Body of pancreas (tissue), 4 donors: Measurements from ENCODE around the gene CXCL8. TPM values are rescaled to one million over a fixed set of nuclear protein-coding genes. Genes with fewer than 3 reads are reported as not detected.

Experiments
- ATAC-seq: fragments of 150-250 bp; one replicate; pipeline ENCODE4 v1.9.1; 2016
- DNase-seq, 4 donors: peaks; one replicate each; pipeline ENCODE4 v3.0.0-alpha.2; 2019
- H3K27ac ChIP-seq, 4 donors: fragments of 200-600 bp; sonication (generic); 1 replicate in 3 of 4; 2 replicates in 1 of 4; pipeline versions ENCODE4 v1.5.1 to v1.6.1; 2016 to 2019; ENCODE audit warnings: mild to moderate bottlenecking in 1 of 4, mixed read lengths in 1 of 4, moderate library complexity in 1 of 4
- H3K27me3 ChIP-seq, 2 donors: fragments of 200-600 bp; sonication (generic); one replicate each; pipeline ENCODE4 v1.6.0; 2016; ENCODE audit warnings: mild to moderate bottlenecking in 1 of 2
- H3K36me3 ChIP-seq, 2 donors: fragments of 200-600 bp; sonication (generic); replicated peaks in 1 of 2; 2 replicates each; pipeline ENCODE4 v1.5.1; 2016; ENCODE audit warnings: low read depth in 2 of 2; ENCODE audit not compliant: insufficient read depth in 1 of 2
- H3K4me1 ChIP-seq: fragments of 200-600 bp; sonication (generic); one replicate; pipeline ENCODE4 v1.6.0; 2016
- H3K4me3 ChIP-seq, 2 donors: fragments of 200-600 bp; sonication (generic); 1 replicate in 1 of 2; 2 replicates in 1 of 2; pipeline ENCODE4 v1.5.1; 2016 to 2019
- H3K9me3 ChIP-seq, 3 donors: fragments of 200-600 bp; sonication (generic); 1 replicate in 2 of 3; 2 replicates in 1 of 3; pipeline ENCODE4 v1.5.1; 2016
- POLR2A ChIP-seq, 3 donors: fragments of 450-650 bp; IDR thresholded peaks; one replicate each; pipeline ENCODE4 v1.6.1; 2016; ENCODE audit warnings: antibody characterized with exemption in 3 of 3, mild to moderate bottlenecking in 2 of 3
- WGBS, 2 donors: methylation state at CpG; one replicate each; pipeline ENCODE4 v1.1.5; 2017; 5-methylcytosine and 5-hydroxymethylcytosine counted together
- intact Hi-C: fragments of 100-400 bp; cut with DNase I; formaldehyde crosslinking; loops from one replicate; pipeline ENCODE4 v1.15.1; 2023
- total RNA-seq, 2 donors: library from RNA; depleted of rRNA; stranded (reverse); fragments of >200 nt; gene quantifications; one replicate each; pipeline ENCODE4 v1.1.0, GENCODE V29; 2016
- TF ChIP-seq, protein P1 (sequence below), 7 experiments: fragments of 450-650 bp in 4 of 7; fragments of 200-600 bp in 3 of 7; sonication (generic) in 3 of 7; IDR thresholded peaks; one replicate each; pipeline ENCODE4 v1.5.1; 2016 to 2019; ENCODE audit warnings: antibody characterized with exemption in 7 of 7

Gene CXCL8
- total RNA-seq, 2 donors from 2014 or later, result 3.9 to 12.9 TPM

- Histone ChIP-seq H3K27ac (peak overlapping the region in 2 of 4 donors; percentile 24 to 77), H3K36me3 (no peaks in the 10 kb centered on the region), H3K4me1 (peaks cover 13% of the 10 kb centered on the region), H3K9me3 (no peaks in the 10 kb centered on the region), H3K4me3 (no peak overlapping the region), H3K27me3 (no peaks in the 10 kb centered on the region)
- intact Hi-C loops, result no loop called here
- TF ChIP-seq, protein P1, sequence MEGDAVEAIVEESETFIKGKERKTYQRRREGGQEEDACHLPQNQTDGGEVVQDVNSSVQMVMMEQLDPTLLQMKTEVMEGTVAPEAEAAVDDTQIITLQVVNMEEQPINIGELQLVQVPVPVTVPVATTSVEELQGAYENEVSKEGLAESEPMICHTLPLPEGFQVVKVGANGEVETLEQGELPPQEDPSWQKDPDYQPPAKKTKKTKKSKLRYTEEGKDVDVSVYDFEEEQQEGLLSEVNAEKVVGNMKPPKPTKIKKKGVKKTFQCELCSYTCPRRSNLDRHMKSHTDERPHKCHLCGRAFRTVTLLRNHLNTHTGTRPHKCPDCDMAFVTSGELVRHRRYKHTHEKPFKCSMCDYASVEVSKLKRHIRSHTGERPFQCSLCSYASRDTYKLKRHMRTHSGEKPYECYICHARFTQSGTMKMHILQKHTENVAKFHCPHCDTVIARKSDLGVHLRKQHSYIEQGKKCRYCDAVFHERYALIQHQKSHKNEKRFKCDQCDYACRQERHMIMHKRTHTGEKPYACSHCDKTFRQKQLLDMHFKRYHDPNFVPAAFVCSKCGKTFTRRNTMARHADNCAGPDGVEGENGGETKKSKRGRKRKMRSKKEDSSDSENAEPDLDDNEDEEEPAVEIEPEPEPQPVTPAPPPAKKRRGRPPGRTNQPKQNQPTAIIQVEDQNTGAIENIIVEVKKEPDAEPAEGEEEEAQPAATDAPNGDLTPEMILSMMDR (IDR thresholded peaks at IDR 0.05), result no peak
- TF ChIP-seq POLR2A (IDR thresholded peaks at IDR 0.05), result no peak
- peak; percentile 31 to 72 (median 52) for DNase-seq
- peak; percentile 83 for ATAC-seq
- 12 to 27% methylated on average over 2 of the region's 2 CpGs for WGBS, 2 donors
These were observed 36.0 kb downstream of the CXCL8 start for GRCh38 chr4:73776321-73776729.

DNA sequence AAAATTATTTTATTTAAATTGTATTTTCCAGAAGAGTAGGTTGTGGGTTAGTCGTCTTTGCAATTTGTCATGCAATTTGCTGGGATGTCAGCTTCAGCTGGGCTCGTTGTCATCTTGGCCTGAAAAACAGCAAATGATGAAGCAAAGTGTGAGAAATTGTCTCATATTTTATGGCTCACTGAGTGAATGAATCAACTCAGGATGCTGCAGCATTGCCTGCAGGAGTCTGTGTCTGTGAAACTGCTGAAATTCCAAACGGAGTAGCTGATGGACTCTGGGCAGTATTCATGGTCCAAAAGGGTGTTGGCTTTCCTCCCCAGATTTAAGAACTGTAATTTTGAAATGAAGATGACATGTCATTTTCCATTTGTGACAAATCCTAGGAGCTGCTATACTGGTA, 37.2 kb downstream of the CXCL8 start:
- H3K4me3 ChIP-seq, result no peak overlapping the region
- no peaks in the 10 kb centered on the region for H3K27me3 ChIP-seq
- peak overlapping the region in 1 of 4 donors; percentile 77 for H3K27ac ChIP-seq
- no peaks in the 10 kb centered on the region for H3K9me3 ChIP-seq
- TF ChIP-seq POLR2A (IDR thresholded peaks at IDR 0.05), result no peak
- TF ChIP-seq, protein P1 (IDR thresholded peaks at IDR 0.05), result no peak
- intact Hi-C loops, result no loop called here
- peaks cover 13% of the 10 kb centered on the region for H3K4me1 ChIP-seq
- DNase-seq, result no peak
- no peaks in the 10 kb centered on the region for H3K36me3 ChIP-seq
- no peak for ATAC-seq
- 46 to 61% methylated on average over 3 of the region's 3 CpGs for WGBS, 2 donors

DNA sequence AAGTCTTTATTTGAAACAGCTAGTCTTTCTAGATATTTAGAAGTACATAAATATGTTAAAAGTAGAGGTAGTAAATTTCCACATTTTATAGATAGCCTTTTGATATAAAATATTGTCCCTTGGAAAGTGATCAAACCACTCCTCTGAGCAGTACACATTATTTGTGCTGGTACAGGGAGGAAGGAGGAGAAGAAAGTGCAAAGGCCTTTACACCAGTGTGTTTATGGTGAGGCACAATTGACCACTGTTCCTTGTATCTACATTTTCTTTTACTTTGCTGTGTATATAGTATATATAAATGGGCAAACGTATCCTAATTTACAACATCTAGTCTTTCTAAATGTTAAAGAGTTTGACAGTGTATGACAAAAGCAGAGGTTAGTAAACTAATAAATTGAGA, 39.9 kb downstream of the CXCL8 start:
- TF ChIP-seq POLR2A (IDR thresholded peaks at IDR 0.05), result no peak
- TF ChIP-seq, protein P1 (IDR thresholded peaks at IDR 0.05), result no peak
- WGBS, 2 donors, result 71 to 78% methylated on average over 1 of the region's 1 CpG
- no peak for ATAC-seq
- intact Hi-C loops, result no loop called here
- H3K9me3 ChIP-seq, result no peaks in the 10 kb centered on the region
- H3K27ac ChIP-seq, result no peak overlapping the region
- peaks cover 0 to 4% of the 10 kb centered on the region in 2 donors for H3K27me3 ChIP-seq
- no peak overlapping the region for H3K4me3 ChIP-seq
- no peaks in the 10 kb centered on the region for H3K36me3 ChIP-seq
- H3K4me1 ChIP-seq, result peaks cover 11% of the 10 kb centered on the region
- DNase-seq, result no peak

- no peak for DNase-seq
- no peak overlapping the region for H3K27ac ChIP-seq
- no peaks in the 10 kb centered on the region for H3K9me3 ChIP-seq
- TF ChIP-seq, protein P1 (IDR thresholded peaks at IDR 0.05), result no peak
- TF ChIP-seq POLR2A (IDR thresholded peaks at IDR 0.05), result no peak
- no peak overlapping the region for H3K4me3 ChIP-seq
- WGBS, 2 donors, result 48 to 51% methylated on average over 2 of the region's 2 CpGs
- intact Hi-C loops, result no loop called here
- no peak for ATAC-seq
- H3K4me1 ChIP-seq, result peaks cover 6% of the 10 kb centered on the region
- no peaks in the 10 kb centered on the region for H3K36me3 ChIP-seq
- peaks cover 0 to 4% of the 10 kb centered on the region in 2 donors for H3K27me3 ChIP-seq
These were observed 40.5 kb downstream of the CXCL8 start for GRCh38 chr4:73780834-73781233.

DNA sequence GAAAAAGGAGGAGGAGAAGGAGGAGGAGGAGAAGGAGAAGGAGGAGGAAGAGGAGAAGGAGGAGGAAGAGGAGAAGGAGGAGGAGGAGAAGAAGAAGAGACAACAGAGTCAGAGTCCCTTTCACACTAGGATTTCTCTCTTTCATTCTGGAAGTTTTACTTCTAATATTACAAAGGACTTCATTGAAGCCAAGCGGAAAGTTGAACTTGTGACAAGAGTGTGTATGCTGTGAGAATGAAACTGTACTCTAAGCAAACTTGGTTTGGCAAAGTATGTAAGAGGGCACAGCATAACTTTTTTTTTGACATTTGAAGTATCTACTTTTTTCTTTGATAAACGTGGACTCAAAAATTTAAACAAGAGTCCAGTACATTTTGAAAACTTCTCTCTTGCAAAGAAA, 48.0 kb downstream of the CXCL8 start:
- intact Hi-C loops, result no loop called here
- TF ChIP-seq POLR2A (IDR thresholded peaks at IDR 0.05), result no peak
- TF ChIP-seq, protein P1 (IDR thresholded peaks at IDR 0.05), result no peak
- H3K27ac ChIP-seq, result no peak overlapping the region
- no peak overlapping the region for H3K4me3 ChIP-seq
- ATAC-seq (no peak), DNase-seq (no peak)
- H3K4me1 ChIP-seq, result no peaks in the 10 kb centered on the region
- 49 to 58% methylated on average over 2 of the region's 2 CpGs for WGBS, 2 donors
- no peaks in the 10 kb centered on the region for H3K9me3 ChIP-seq
- H3K27me3 ChIP-seq, result no peaks in the 10 kb centered on the region
- no peaks in the 10 kb centered on the region for H3K36me3 ChIP-seq
